Ectodermal cell (in vitro differentiated cells): Measurements from ENCODE around the gene PDLIM1.
"Not testable (repeated sequence)": the region's sequence is repeated elsewhere in the genome, so short reads cannot be mapped to it uniquely, and the experiment has no call there.

Source experiments
- H3K27ac ChIP-seq: 2 replicates; pipeline ENCODE4 v1.7.0; 2013; ENCODE audit warnings: mild to moderate bottlenecking, low read depth, low read length; ENCODE audit not compliant: insufficient read depth, poor library complexity, severe bottlenecking
- H3K27me3 ChIP-seq: 2 replicates; pipeline ENCODE4 v1.7.0; 2013; ENCODE audit warnings: mild to moderate bottlenecking, low read length; ENCODE audit not compliant: insufficient read depth, control insufficient read depth, poor library complexity, severe bottlenecking
- H3K36me3 ChIP-seq: one replicate; pipeline ENCODE4 v1.7.0; 2013; ENCODE audit warnings: low read length; ENCODE audit not compliant: control insufficient read depth, insufficient read depth
- H3K4me1 ChIP-seq: one replicate; pipeline ENCODE4 v1.7.0; 2013; ENCODE audit warnings: low read length; ENCODE audit not compliant: control insufficient read depth, insufficient read depth
- H3K4me3 ChIP-seq: 2 replicates; pipeline ENCODE4 v1.7.0; 2013; ENCODE audit warnings: low read depth, low read length, control low read depth; ENCODE audit not compliant: insufficient read depth
- H3K9me3 ChIP-seq: 2 replicates; pipeline ENCODE4 v1.7.0; 2013; ENCODE audit warnings: mild to moderate bottlenecking, low read length, moderate library complexity; ENCODE audit not compliant: control insufficient read depth
- WGBS, 2 experiments: methylation state at CpG; one replicate each; pipeline ENCODE4 v1.1.7; 2013; ENCODE audit warnings: missing lambda C conversion rate in 2 of 2; 5-methylcytosine and 5-hydroxymethylcytosine counted together

The PDLIM1 gene

DNA sequence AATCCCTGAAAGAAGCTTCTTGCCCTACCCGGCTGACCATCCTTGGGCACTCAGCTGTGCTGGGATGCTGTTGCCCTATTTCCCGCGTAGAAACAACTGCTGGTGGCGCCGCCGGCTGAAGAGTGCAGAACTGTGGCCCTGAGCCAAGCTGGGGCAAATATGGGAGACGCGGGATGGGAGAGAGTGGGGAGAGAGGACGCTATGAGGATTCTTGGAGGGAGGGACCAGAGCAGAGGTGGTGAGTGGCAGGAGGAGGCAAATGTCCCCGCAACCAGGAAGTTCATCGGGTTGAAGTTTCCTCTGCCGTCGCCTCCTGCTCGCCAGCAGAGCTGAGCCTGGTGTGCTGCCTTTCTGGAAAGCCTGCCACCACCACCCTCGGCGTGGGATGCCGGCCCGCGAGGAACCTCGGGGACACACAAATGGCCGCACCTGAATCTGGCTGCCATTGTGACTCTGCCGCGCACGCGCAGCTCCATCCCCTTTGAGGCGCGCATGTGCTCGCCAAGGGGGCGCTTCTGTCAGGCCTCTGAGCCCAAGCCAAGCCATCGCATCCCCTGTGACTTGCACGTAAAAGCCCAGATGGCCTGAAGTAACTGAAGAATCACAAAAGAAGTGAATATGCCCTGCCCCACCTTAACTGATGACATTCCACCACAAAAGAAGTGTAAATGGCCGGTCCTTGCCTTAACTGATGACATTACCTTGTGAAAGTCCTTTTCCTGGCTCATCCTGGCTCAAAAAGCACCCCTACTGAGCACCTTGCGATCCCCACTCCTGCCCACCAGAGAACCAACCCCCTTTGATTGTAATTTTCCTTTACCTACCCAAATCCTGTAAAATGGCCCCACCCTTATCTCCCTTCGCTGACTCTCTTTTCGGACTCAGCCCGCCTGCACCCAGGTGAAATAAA is 59.9 kb downstream of the PDLIM1 start:
- WGBS, 2 experiments, result 16 to 17% methylated on average over 36 of the region's 36 CpGs
- not testable (repeated sequence) for H3K4me1 ChIP-seq, H3K9me3 ChIP-seq, H3K36me3 ChIP-seq, H3K27me3 ChIP-seq
- peak overlapping the region; percentile 80 for H3K27ac ChIP-seq
- peak overlapping the region; percentile 56 for H3K4me3 ChIP-seq

DNA sequence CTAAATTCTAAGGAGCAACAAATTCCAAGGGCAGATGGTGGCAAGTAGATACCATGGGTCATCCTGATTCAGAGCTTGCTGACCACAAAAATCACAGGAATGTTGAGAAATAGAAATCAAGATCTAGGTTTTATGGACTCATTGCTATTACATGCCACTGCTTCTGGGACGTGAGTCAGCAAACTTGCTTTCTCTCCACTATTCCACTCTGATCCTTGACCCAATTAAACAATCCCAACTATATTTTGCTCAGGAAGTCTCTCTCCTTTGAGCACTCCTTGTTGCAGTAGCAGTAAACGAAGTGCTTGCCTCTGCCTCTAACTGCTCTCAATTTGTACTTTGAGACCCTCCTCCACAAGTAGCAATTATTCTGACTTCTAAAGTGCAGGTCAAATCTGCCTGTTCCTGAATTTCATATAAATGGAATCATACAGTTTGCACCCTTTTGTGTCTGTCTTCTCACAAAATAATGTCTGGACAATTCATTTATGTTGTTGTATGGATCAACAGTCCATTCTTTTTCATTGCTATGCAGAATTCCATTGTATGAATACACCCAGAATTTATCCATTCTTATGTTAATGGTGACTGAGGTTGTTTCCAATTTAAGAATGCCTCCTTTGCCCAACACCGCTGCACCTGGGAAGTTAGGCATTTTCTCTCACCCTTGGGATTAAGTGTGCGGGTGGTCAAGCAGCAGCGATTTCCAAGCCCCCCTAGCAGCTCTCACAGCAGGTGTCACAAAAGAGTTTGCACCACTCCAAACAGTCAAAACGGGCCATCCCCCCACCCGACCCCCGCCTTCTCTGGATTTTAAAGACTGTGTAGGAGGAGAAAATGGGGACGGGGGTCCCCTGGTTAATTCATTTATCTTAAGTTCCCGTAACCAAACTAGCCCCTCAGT is 60.8 kb downstream of the PDLIM1 start:
- Histone ChIP-seq H3K4me1 (peaks cover 5% of the 10 kb centered on the region), H3K4me3 (peak overlapping the region; percentile 56), H3K36me3 (no peaks in the 10 kb centered on the region), H3K27me3 (no peaks in the 10 kb centered on the region), H3K9me3 (no peaks in the 10 kb centered on the region), H3K27ac (peak overlapping the region; percentile 80)
- 13% methylated on average over 8 to 10 of the region's 10 CpGs for WGBS, 2 experiments

DNA sequence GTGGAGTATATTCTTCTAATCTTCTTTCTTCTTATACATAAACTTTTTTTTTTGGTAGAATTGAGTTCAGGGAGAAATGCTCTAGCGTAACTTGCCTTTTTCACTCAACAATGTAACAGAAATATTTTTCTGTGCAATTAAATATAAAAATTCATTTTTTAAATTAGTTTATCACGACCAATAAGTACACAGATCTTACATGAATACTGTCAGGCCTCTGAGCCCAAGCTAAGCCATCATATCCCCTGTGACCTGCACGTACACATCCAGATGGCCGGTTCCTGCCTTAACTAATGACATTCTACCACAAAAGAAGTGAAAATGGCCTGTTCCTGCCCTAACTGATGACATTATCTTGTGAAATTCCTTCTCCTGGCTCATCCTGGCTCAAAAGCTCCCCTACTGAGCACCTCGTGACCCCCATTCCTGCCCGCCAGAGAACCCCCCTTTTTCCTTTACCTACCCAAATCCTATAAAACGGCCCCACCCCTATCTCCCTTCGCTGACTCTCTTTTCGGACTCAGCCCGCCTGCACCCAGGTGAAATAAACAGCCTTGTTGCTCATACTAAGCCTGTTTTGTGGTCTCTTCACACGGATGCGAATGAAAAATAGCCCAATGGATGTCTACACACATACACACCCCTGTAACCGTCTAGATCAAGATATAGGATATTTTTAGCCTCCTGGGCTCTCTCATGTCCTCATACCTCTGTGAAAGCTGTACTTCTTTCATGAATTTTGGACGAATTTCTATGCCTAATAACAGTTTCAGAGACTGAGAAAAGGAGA is 61.7 kb downstream of the PDLIM1 start:
- peak overlapping the region; percentile 63 for H3K27ac ChIP-seq
- not testable (repeated sequence) for H3K27me3 ChIP-seq, H3K4me3 ChIP-seq, H3K9me3 ChIP-seq, H3K36me3 ChIP-seq, H3K4me1 ChIP-seq
- WGBS, 2 experiments, result 33 to 35% methylated on average over 12 to 13 of the region's 14 CpGs

DNA sequence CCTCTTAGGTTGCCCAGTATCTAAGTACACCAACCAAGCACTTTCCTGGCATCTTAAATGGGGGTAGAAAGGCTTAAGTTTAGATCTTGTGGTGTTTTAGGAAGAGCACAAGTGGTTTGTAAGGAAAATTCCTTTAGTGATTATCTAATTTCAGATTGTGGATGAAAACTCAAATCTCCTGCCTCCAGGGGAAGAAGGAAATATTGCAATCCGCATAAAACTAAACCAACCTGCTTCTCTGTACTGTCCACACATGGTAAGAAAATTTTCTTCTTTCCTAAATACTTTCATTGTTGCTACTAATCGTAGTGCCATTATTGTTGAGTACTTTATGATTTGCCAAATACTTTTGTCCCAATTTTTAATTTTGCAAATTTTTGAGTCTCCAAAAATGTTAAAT is 65.7 kb downstream of the PDLIM1 start:
- Histone ChIP-seq H3K27me3 (no peaks in the 10 kb centered on the region), H3K4me3 (no peak overlapping the region), H3K27ac (no peak overlapping the region), H3K36me3 (no peaks in the 10 kb centered on the region), H3K4me1 (peaks cover 5% of the 10 kb centered on the region), H3K9me3 (no peaks in the 10 kb centered on the region)
- WGBS, 2 experiments, result 70% methylated on average over 2 of the region's 2 CpGs; no CpG with 5 or more reads in 1 of the 2 experiments

DNA sequence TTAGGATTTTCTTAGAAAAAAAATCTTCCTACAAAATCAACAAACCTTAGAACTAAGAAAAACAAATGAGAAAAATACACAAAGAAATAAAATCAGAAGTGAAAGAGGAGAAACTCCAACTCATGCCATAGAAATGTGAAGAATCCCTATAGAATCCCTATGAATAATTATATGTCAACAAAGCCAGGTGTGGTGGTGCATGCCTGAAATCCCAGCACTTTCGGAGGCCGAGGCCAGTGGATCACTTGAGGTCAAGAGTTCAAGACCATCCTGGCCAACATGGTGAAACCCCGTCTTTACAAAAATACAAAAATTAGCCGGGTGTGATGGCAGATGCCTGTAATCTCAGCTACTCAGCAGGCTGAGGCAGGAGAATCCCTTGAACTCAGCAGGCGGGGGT is 69.7 kb downstream of the PDLIM1 start:
- Histone ChIP-seq H3K36me3 (no peaks in the 10 kb centered on the region), H3K27me3 (no peaks in the 10 kb centered on the region), H3K27ac (no peak overlapping the region), H3K9me3 (no peaks in the 10 kb centered on the region), H3K4me3 (no peak overlapping the region), H3K4me1 (no peaks in the 10 kb centered on the region)
- WGBS, 2 experiments, result 74% methylated on average over 5 of the region's 5 CpGs

DNA sequence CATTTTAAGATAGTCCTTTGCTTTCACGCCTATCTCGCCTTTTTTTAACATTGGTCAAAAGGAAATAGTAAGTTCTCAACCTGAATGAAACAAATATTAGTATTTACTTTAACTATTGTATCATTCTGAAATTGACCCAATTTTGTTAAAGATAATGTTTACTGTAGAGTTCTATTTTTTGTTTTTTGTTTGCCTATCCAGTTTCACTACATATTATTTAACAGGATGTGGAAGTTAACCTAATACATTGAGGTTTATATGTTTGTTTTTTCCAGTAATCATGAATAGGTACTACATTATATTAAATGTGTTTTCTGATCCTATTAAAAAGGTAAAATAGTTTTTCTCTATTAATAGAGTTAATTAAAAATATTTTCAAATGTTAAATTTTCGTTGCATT is 70.3 kb downstream of the PDLIM1 start:
- no peak overlapping the region for H3K4me3 ChIP-seq
- no peak overlapping the region for H3K27ac ChIP-seq
- H3K27me3 ChIP-seq, result no peaks in the 10 kb centered on the region
- no peaks in the 10 kb centered on the region for H3K36me3 ChIP-seq
- H3K9me3 ChIP-seq, result no peaks in the 10 kb centered on the region
- no peaks in the 10 kb centered on the region for H3K4me1 ChIP-seq
- 92 to 100% methylated on average over 2 of the region's 3 CpGs for WGBS, 2 experiments

DNA sequence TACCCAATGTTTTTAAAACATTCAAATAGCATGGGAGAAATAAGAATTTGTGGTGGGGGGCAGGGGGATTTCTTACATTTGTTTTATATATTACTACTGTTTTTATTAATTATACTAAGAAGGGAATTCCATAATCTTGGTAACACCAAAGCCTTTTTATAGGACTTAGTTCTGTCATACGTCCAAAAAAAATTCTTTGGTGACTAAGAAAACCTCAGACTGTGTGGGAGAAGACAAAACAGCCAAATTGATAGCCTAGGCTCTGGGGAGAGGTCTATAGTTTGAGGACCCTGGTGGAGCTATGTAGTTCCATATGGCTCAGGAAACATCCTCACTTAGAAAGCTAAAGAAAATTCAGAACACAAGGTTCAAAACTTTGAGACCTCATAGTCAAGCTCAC is 73.3 kb downstream of the PDLIM1 start:
- Histone ChIP-seq H3K36me3 (no peaks in the 10 kb centered on the region), H3K9me3 (no peaks in the 10 kb centered on the region), H3K27ac (no peak overlapping the region), H3K4me1 (no peaks in the 10 kb centered on the region), H3K4me3 (no peak overlapping the region), H3K27me3 (no peaks in the 10 kb centered on the region)
- 89 to 90% methylated on average over 1 of the region's 1 CpG for WGBS, 2 experiments

DNA sequence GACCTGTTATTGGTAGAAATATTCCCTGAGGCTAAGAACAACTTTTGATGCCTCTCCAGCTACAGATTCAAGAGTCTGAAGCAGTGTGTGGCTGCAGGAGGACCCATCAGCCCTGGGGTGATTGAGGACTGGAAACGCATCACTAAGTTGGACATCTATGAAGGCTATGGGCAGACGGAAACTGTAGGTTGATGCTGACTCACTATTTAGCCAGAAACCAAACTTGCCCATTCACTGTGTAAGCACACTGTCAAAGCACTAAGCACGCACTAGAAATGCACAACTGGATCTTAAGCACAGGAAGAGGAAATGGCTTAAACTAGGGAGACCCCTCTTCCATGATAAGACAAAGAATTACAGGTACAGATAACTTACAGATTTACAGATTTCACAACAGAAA is 76.0 kb downstream of the PDLIM1 start:
- Histone ChIP-seq H3K4me3 (no peak overlapping the region), H3K4me1 (no peaks in the 10 kb centered on the region), H3K36me3 (no peaks in the 10 kb centered on the region), H3K27ac (no peak overlapping the region), H3K27me3 (no peaks in the 10 kb centered on the region), H3K9me3 (no peaks in the 10 kb centered on the region)
- WGBS, 2 experiments, result 96 to 98% methylated on average over 3 of the region's 3 CpGs

DNA sequence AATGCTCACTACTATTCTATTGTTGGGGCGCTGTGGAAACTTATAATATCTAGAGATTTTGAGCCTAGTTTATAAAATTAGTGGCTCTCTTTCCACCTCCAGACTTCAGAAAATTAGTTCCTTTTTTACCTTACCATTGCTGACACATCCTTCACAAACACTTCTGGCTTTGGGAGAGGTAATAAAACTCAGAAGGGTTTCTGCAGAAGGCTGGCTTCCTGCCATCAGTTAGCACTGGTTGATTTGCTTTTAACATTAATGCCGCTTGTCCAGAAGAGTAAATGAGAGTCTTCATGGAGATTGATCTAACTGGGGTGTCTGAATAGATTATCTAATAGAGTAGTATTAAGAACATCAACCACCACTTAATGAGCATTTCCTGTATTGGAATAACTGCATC is 76.4 kb downstream of the PDLIM1 start:
- Histone ChIP-seq H3K27ac (no peak overlapping the region), H3K27me3 (no peaks in the 10 kb centered on the region), H3K36me3 (no peaks in the 10 kb centered on the region), H3K4me3 (no peak overlapping the region), H3K4me1 (no peaks in the 10 kb centered on the region), H3K9me3 (no peaks in the 10 kb centered on the region)
- 86 to 88% methylated on average over 1 to 2 of the region's 2 CpGs for WGBS, 2 experiments
